Retina (tissue), 1 donor: ENCODE results near the gene LRRN4.
A peak's percentile ranks its signal among the peaks of the same experiment; 100 is the strongest.

Source experiments
- DNase-seq: peaks from one replicate; pipeline ENCODE4 v3.0.0-alpha.2; 2016

LRRN4 gene

GRCh38 chr20:6030453-6031080 is 23.3 kb downstream of the LRRN4 start:
- DNase-seq = no peak

GRCh38 chr20:6029538-6029937 is 24.3 kb downstream of the LRRN4 start:
- DNase-seq = no peak

GRCh38 chr20:6028818-6029217 is 25.0 kb downstream of the LRRN4 start:
- DNase-seq = no peak

GRCh38 chr20:6026051-6026450 is 27.8 kb downstream of the LRRN4 start:
- DNase-seq = no peak

- no peak for DNase-seq
Measured at GRCh38 chr20:6024768-6025167, 29.1 kb downstream of the LRRN4 start.

GRCh38 chr20:6017880-6018279 is 36.0 kb downstream of the LRRN4 start:
- DNase-seq = no peak

- DNase-seq = no peak
Measured at GRCh38 chr20:6017467-6017866, 36.4 kb downstream of the LRRN4 start.

- DNase-seq = no peak
Measured at GRCh38 chr20:6014957-6015356, 38.9 kb downstream of the LRRN4 start.

- no peak for DNase-seq
Measured at GRCh38 chr20:6014017-6014416, 39.8 kb downstream of the LRRN4 start.

- no peak for DNase-seq
Measured at GRCh38 chr20:6012179-6012578, 41.7 kb downstream of the LRRN4 start.

GRCh38 chr20:6008254-6008653 is 45.6 kb downstream of the LRRN4 start:
- DNase-seq = peak; percentile 5

GRCh38 chr20:6007529-6008103 is 46.2 kb downstream of the LRRN4 start:
- no peak for DNase-seq

- peak; percentile 4 for DNase-seq
Measured at GRCh38 chr20:6007094-6007528, 46.7 kb downstream of the LRRN4 start.

- no peak for DNase-seq
Measured at GRCh38 chr20:6006603-6006949, 47.3 kb downstream of the LRRN4 start.

GRCh38 chr20:6000871-6001270 is 53.0 kb downstream of the LRRN4 start:
- no peak for DNase-seq

GRCh38 chr20:5999783-6000182 is 54.1 kb downstream of the LRRN4 start:
- no peak for DNase-seq

- no peak for DNase-seq
Measured at GRCh38 chr20:5996765-5997164, 57.1 kb downstream of the LRRN4 start.

GRCh38 chr20:5991623-5992441 is 62.0 kb downstream of the LRRN4 start:
- no peak for DNase-seq

- no peak for DNase-seq
Measured at GRCh38 chr20:5990946-5991345, 62.9 kb downstream of the LRRN4 start.
